ENCODE results near the gene SND1. TPM values are rescaled to one million over a fixed set of nuclear protein-coding genes. Genes with fewer than 3 reads are reported as not detected.
A peak's percentile ranks its signal among the peaks of the same experiment; 100 is the strongest.
"Not testable (repeated sequence)": the region's sequence is repeated elsewhere in the genome, so short reads cannot be mapped to it uniquely, and the experiment has no call there.

Gene SND1
- total RNA-seq, 1 donor from 2014 or later = 165 TPM

GRCh38 chr7:127667759-127668530 lies 16.0 kb downstream of the SND1 start:
- peaks cover 4% of the 10 kb centered on the region for H3K27me3 Mint-ChIP-seq (ENCODE audit: unreplicated experiment)
- H3K4me1 Mint-ChIP-seq (ENCODE audit: low read depth, unreplicated experiment) = peaks cover 38% of the 10 kb centered on the region
- H3K4me3 Mint-ChIP-seq (ENCODE audit: unreplicated experiment) = no peak overlapping the region
- TF ChIP-seq CTCF (IDR thresholded peaks at IDR 0.05; ENCODE audit: partially characterized antibody, unreplicated experiment) = no peak
- peak overlapping the region; percentile 40 for H3K27ac Mint-ChIP-seq (ENCODE audit: unreplicated experiment)
- no peak for DNase-seq
- no peaks in the 10 kb centered on the region for H3K36me3 Mint-ChIP-seq (ENCODE audit: unreplicated experiment)
- peaks cover 1% of the 10 kb centered on the region for H3K9me3 Mint-ChIP-seq (ENCODE audit: unreplicated experiment)

- H3K4me3 Mint-ChIP-seq (ENCODE audit: unreplicated experiment) = no peak overlapping the region
- H3K27me3 Mint-ChIP-seq (ENCODE audit: unreplicated experiment) = peaks cover 4% of the 10 kb centered on the region
- no peak overlapping the region for H3K27ac Mint-ChIP-seq (ENCODE audit: unreplicated experiment)
- no peaks in the 10 kb centered on the region for H3K36me3 Mint-ChIP-seq (ENCODE audit: unreplicated experiment)
- H3K4me1 Mint-ChIP-seq (ENCODE audit: low read depth, unreplicated experiment) = peaks cover 32% of the 10 kb centered on the region
- TF ChIP-seq CTCF (IDR thresholded peaks at IDR 0.05; ENCODE audit: partially characterized antibody, unreplicated experiment) = no peak
- H3K9me3 Mint-ChIP-seq (ENCODE audit: unreplicated experiment) = peaks cover 3% of the 10 kb centered on the region
- no peak for DNase-seq
These were observed 19.3 kb downstream of the SND1 start for GRCh38 chr7:127671341-127671740.

GRCh38 chr7:127673902-127674301 lies 21.9 kb downstream of the SND1 start:
- TF ChIP-seq CTCF (IDR thresholded peaks at IDR 0.05; ENCODE audit: partially characterized antibody, unreplicated experiment) = no peak
- H3K4me3 Mint-ChIP-seq (ENCODE audit: unreplicated experiment) = no peak overlapping the region
- peaks cover 12% of the 10 kb centered on the region for H3K4me1 Mint-ChIP-seq (ENCODE audit: low read depth, unreplicated experiment)
- no peaks in the 10 kb centered on the region for H3K27me3 Mint-ChIP-seq (ENCODE audit: unreplicated experiment)
- peaks cover 1% of the 10 kb centered on the region for H3K9me3 Mint-ChIP-seq (ENCODE audit: unreplicated experiment)
- no peaks in the 10 kb centered on the region for H3K36me3 Mint-ChIP-seq (ENCODE audit: unreplicated experiment)
- no peak overlapping the region for H3K27ac Mint-ChIP-seq (ENCODE audit: unreplicated experiment)
- no peak for DNase-seq

- DNase-seq = no peak
- H3K27me3 Mint-ChIP-seq (ENCODE audit: unreplicated experiment) = no peaks in the 10 kb centered on the region
- no peak overlapping the region for H3K27ac Mint-ChIP-seq (ENCODE audit: unreplicated experiment)
- no peak overlapping the region for H3K4me3 Mint-ChIP-seq (ENCODE audit: unreplicated experiment)
- TF ChIP-seq CTCF (IDR thresholded peaks at IDR 0.05; ENCODE audit: partially characterized antibody, unreplicated experiment) = no peak
- peaks cover 10% of the 10 kb centered on the region for H3K4me1 Mint-ChIP-seq (ENCODE audit: low read depth, unreplicated experiment)
- H3K9me3 Mint-ChIP-seq (ENCODE audit: unreplicated experiment) = peaks cover 1% of the 10 kb centered on the region
- no peaks in the 10 kb centered on the region for H3K36me3 Mint-ChIP-seq (ENCODE audit: unreplicated experiment)
These were observed 22.4 kb downstream of the SND1 start for GRCh38 chr7:127674361-127674760.

GRCh38 chr7:127674923-127675322 lies 22.9 kb downstream of the SND1 start:
- H3K36me3 Mint-ChIP-seq (ENCODE audit: unreplicated experiment); H3K4me1 Mint-ChIP-seq (ENCODE audit: low read depth, unreplicated experiment); H3K4me3 Mint-ChIP-seq (ENCODE audit: unreplicated experiment); H3K9me3 Mint-ChIP-seq (ENCODE audit: unreplicated experiment); H3K27me3 Mint-ChIP-seq (ENCODE audit: unreplicated experiment); H3K27ac Mint-ChIP-seq (ENCODE audit: unreplicated experiment); DNase-seq: not testable (repeated sequence)
